SU-DHL-6 (cell line): ENCODE data around the gene EEF2.

Experiments used
- CTCF ChIP-seq: fragments of 200-600 bp; sonication (generic); IDR thresholded peaks from one replicate; pipeline ENCODE4 v1.5.1; 2017; ENCODE audit warnings: antibody characterized with exemption, mild to moderate bottlenecking, low read length, moderate library complexity; ENCODE audit not compliant: insufficient read depth, poor library complexity, severe bottlenecking
- EZH2phosphoT487 ChIP-seq: fragments of 200-600 bp; sonication (generic), shearing (Covaris generic); conservative IDR thresholded peaks from 2 replicates; pipeline ENCODE4 v1.6.1; 2018; ENCODE audit warnings: mild to moderate bottlenecking, antibody characterized with exemption, low read length, moderate library complexity, mixed read lengths

- no peak for TF ChIP-seq CTCF
- no peak for TF ChIP-seq EZH2phosphoT487
Measured at GRCh38 chr19:3984584-3984907, 717 bp downstream of the EEF2 start.
